ENCODE results near the gene AMPH.

DNA sequence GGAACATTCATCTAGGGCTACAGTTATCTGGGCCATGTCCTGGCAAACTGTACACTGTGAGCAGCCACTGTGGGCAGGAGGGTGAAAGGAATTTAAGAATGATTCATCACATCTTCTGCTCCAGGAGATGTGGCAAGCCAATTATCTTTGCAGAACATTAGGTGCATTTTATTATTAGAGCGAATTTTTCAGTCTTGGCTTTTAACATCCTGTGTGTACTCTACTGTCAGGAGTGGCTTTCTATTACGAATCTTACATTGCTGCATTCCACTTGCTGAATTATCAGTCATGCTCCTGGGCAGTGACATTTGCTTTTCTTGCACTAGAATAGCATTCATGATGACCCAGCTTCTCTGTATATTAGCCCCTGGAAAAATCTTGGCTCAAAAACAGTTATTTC, 248.5 kb downstream of the AMPH start:
- TF ChIP-seq EP300 (IDR thresholded peaks at IDR 0.05), result no peak
- TF ChIP-seq, protein P1, sequence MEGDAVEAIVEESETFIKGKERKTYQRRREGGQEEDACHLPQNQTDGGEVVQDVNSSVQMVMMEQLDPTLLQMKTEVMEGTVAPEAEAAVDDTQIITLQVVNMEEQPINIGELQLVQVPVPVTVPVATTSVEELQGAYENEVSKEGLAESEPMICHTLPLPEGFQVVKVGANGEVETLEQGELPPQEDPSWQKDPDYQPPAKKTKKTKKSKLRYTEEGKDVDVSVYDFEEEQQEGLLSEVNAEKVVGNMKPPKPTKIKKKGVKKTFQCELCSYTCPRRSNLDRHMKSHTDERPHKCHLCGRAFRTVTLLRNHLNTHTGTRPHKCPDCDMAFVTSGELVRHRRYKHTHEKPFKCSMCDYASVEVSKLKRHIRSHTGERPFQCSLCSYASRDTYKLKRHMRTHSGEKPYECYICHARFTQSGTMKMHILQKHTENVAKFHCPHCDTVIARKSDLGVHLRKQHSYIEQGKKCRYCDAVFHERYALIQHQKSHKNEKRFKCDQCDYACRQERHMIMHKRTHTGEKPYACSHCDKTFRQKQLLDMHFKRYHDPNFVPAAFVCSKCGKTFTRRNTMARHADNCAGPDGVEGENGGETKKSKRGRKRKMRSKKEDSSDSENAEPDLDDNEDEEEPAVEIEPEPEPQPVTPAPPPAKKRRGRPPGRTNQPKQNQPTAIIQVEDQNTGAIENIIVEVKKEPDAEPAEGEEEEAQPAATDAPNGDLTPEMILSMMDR (IDR thresholded peaks at IDR 0.05), result no peak

All from gastroesophageal sphincter (tissue), 3 donors.